ENCODE data around the gene PPM1H.
"Not testable (repeated sequence)": the region's sequence is repeated elsewhere in the genome, so short reads cannot be mapped to it uniquely, and the experiment has no call there.

The PPM1H gene

GRCh38 chr12:62761658-62762057 lies 173.3 kb downstream of the PPM1H start:
- no peak for DNase-seq

- DNase-seq: no peak
These were observed 174.2 kb downstream of the PPM1H start for GRCh38 chr12:62760779-62761178.

- not testable (repeated sequence) for DNase-seq
These were observed 174.6 kb downstream of the PPM1H start for GRCh38 chr12:62760341-62760740.

- no peak for DNase-seq
These were observed 176.7 kb downstream of the PPM1H start for GRCh38 chr12:62758216-62758615.

GRCh38 chr12:62757048-62757447 lies 177.9 kb downstream of the PPM1H start:
- no peak for DNase-seq

- no peak for DNase-seq
These were observed 180.2 kb downstream of the PPM1H start for GRCh38 chr12:62754706-62755105.

GRCh38 chr12:62751810-62752155 lies 183.2 kb downstream of the PPM1H start:
- no peak for DNase-seq

GRCh38 chr12:62750941-62751809 lies 183.8 kb downstream of the PPM1H start:
- no peak for DNase-seq

GRCh38 chr12:62749586-62749985 lies 185.4 kb downstream of the PPM1H start:
- DNase-seq: no peak

GRCh38 chr12:62748941-62749468 lies 185.9 kb downstream of the PPM1H start:
- no peak for DNase-seq

GRCh38 chr12:62744551-62744950 lies 190.4 kb downstream of the PPM1H start:
- no peak for DNase-seq

- no peak for DNase-seq
These were observed 195.5 kb downstream of the PPM1H start for GRCh38 chr12:62739266-62740015.

GRCh38 chr12:62738616-62739015 lies 196.3 kb downstream of the PPM1H start:
- no peak for DNase-seq

- no peak for DNase-seq
These were observed 196.8 kb downstream of the PPM1H start for GRCh38 chr12:62738105-62738504.

GRCh38 chr12:62737615-62738014 lies 197.3 kb downstream of the PPM1H start:
- DNase-seq: no peak

- no peak for DNase-seq
These were observed 197.8 kb downstream of the PPM1H start for GRCh38 chr12:62737188-62737587.

GRCh38 chr12:62736596-62736995 lies 198.4 kb downstream of the PPM1H start:
- DNase-seq: no peak

- no peak for DNase-seq
These were observed 202.0 kb downstream of the PPM1H start for GRCh38 chr12:62732861-62733427.

- no peak for DNase-seq
These were observed 203.7 kb downstream of the PPM1H start for GRCh38 chr12:62731055-62731820.

- no peak for DNase-seq
These were observed 204.3 kb downstream of the PPM1H start for GRCh38 chr12:62730649-62731048.

- not testable (repeated sequence) for DNase-seq
These were observed 205.1 kb downstream of the PPM1H start for GRCh38 chr12:62729579-62730544.

GRCh38 chr12:62728741-62729140 lies 206.2 kb downstream of the PPM1H start:
- DNase-seq: no peak
